ACC112 (cell line): ENCODE data around the gene COPA.
"Not testable (repeated sequence)": the region's sequence is repeated elsewhere in the genome, so short reads cannot be mapped to it uniquely, and the experiment has no call there.

Experiments used
- H2AFZ ChIP-seq: fragments of 200-600 bp; sonication (generic); one replicate; pipeline ENCODE4 v1.6.0; 2017; ENCODE audit warnings: antibody characterized with exemption, low read length; ENCODE audit not compliant: unreplicated experiment
- H3K27ac ChIP-seq: fragments of 200-600 bp; sonication (generic); 2 replicates; pipeline ENCODE4 v1.5.1; 2014; ENCODE audit warnings: low read depth, mild to moderate bottlenecking, antibody characterized with exemption, low read length, moderate library complexity
- H3K27me3 ChIP-seq: fragments of 200-600 bp; sonication (generic); 2 replicates; pipeline ENCODE4 v1.6.1; 2014; ENCODE audit warnings: mild to moderate bottlenecking, antibody characterized with exemption, low read length, moderate library complexity, mixed read lengths; ENCODE audit not compliant: insufficient read depth
- H3K36me3 ChIP-seq: fragments of 200-600 bp; sonication (generic); 2 replicates; pipeline ENCODE4 v1.6.1; 2016; ENCODE audit warnings: mild to moderate bottlenecking, antibody characterized with exemption, low read length, moderate library complexity, mixed read lengths; ENCODE audit not compliant: insufficient read depth
- H3K4me1 ChIP-seq: fragments of 200-600 bp; sonication (generic); one replicate; pipeline ENCODE4 v1.6.1; 2016; ENCODE audit warnings: low read length, mixed read lengths; ENCODE audit not compliant: insufficient read depth, unreplicated experiment, control insufficient read depth
- H3K4me3 ChIP-seq: fragments of 200-600 bp; sonication (generic); 2 replicates; pipeline ENCODE4 v1.5.1; 2014; ENCODE audit warnings: mild to moderate bottlenecking, low read depth, low read length
- H3K79me2 ChIP-seq: fragments of 200-600 bp; sonication (generic); one replicate; pipeline ENCODE4 v1.6.0; 2016; ENCODE audit warnings: low read length; ENCODE audit not compliant: control insufficient read depth, unreplicated experiment, insufficient read depth

The COPA gene

DNA sequence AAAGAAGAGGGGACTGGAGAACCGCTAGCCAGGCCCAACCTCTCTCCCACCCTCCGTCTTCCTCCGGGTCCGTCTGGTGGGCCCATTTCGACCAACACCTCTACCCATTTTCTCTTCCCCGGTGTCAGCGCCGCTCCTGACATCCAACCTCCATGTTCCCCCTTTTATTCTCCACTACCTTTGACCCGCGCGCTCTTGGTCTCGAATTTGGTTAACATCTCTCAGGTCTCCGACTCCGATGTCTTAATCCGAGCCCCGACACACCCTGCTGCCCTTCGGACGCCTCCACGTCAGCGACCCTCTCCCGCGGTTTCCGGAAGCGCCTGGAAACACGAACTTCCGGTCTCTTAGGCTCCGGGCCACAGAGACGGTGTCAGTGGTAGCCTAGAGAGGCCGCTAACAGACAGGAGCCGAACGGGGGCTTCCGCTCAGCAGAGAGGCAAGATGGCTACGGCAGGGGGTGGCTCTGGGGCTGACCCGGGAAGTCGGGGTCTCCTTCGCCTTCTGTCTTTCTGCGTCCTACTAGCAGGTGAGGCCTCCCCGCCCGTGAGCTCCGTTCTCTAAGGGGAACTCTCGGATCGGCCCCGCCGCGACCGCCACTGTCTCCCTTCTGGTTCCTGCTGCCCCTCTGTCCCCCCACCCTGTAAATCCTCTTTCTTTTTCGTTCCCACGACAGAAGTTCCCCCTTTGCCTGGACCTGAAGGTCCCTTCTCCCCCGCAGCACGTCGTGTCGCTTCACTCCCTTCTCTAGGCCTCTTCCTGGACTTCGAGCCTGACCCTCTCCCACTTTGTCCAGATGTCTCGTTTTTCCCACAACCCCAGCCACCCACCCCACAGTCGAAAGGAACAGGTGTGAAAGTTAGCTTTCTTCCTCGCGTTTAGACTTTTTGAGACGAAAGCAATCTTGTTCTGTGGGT, at the start of gene COPA, which contains the start of gene NCSTN:
TSS of gene COPA (minus strand) at position 298 of the 917 bp plus-strand sequence. CDS start at position 218, 80 bp downstream.
TSS of gene NCSTN (plus strand) at position 431 of the 917 bp plus-strand sequence. CDS start at position 445, 14 bp downstream.
- H3K36me3 ChIP-seq = peaks cover 25% of the 10 kb centered on the region
- peak within 1 kb of the TSS; percentile 93 for H3K4me3 ChIP-seq
- H2AFZ ChIP-seq = peak within 1 kb of the TSS; percentile 92
- peaks cover 84% of the 10 kb centered on the region for H3K79me2 ChIP-seq
- H3K27ac ChIP-seq = peak within 1 kb of the TSS; percentile 82
- H3K27me3 ChIP-seq = no peaks in the 10 kb centered on the region
- H3K4me1 ChIP-seq = peaks cover 38% of the 10 kb centered on the region

- not testable (repeated sequence) for H3K4me1 ChIP-seq, H3K36me3 ChIP-seq, H3K79me2 ChIP-seq, H3K27ac ChIP-seq, H2AFZ ChIP-seq, H3K4me3 ChIP-seq
- peaks cover 39% of the 10 kb centered on the region for H3K27me3 ChIP-seq
Observed at GRCh38 chr1:160388406-160388805, 45.4 kb upstream of the COPA start.

DNA sequence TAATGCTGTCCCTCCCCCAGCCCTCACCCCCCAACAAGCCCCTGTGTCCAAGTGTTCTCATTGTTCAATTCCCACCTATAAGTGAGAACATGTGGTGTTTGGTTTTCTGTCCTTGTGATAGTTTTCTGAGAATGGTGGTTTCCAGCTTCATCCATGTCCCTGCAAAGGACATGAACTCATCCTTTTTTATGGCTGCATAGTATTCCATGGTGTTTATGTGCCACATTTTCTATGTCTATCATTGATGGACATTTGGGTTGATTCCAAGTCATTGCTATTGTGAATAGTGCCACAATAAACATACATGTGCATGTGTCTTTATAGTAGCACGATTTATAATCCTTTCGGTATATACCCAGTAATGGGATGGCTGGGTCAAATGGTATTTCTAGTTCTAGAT, 41.8 kb upstream of the COPA start:
- not testable (repeated sequence) for H3K4me1 ChIP-seq, H2AFZ ChIP-seq, H3K27ac ChIP-seq, H3K79me2 ChIP-seq, H3K36me3 ChIP-seq, H3K4me3 ChIP-seq
- H3K27me3 ChIP-seq = peaks cover 11% of the 10 kb centered on the region; the same call in 1 of the 2 replicates

DNA sequence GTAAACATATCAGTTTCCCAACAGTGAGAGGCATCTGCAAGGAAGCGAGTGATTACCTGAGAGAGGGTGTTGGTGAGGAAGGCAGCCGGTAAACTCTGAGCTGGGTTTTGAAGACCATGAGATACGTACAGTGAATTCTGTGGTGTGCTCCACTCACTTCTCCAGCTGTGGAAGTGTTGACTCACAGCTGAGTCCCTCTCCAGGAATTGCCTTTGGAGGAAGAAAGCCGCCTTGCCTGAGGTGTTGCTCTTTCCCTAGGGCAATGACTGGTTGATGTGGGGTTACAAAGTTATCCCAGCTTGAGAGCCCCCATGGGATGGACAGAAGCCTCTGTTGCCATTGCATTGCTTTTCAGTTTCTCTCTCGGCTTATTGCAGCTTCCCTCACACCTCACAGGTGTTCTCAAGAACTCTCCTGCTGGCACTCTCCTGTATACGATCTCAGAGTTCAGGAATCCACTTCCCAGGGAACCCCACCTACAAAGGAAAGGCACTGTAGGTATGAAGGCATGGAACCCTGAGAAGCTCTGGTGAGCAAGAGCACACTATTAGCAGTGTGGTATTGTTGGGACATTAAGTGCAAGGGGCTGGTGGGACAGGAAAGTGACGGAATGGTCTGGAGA, 34.6 kb upstream of the COPA start:
- Histone ChIP-seq H3K4me1 (peaks cover 14% of the 10 kb centered on the region), H3K27me3 (peaks cover 8% of the 10 kb centered on the region; the same call in 1 of the 2 replicates), H3K27ac (no peak overlapping the region), H3K4me3 (no peak overlapping the region), H2AFZ (no peak overlapping the region), H3K79me2 (no peaks in the 10 kb centered on the region), H3K36me3 (no peaks in the 10 kb centered on the region)

DNA sequence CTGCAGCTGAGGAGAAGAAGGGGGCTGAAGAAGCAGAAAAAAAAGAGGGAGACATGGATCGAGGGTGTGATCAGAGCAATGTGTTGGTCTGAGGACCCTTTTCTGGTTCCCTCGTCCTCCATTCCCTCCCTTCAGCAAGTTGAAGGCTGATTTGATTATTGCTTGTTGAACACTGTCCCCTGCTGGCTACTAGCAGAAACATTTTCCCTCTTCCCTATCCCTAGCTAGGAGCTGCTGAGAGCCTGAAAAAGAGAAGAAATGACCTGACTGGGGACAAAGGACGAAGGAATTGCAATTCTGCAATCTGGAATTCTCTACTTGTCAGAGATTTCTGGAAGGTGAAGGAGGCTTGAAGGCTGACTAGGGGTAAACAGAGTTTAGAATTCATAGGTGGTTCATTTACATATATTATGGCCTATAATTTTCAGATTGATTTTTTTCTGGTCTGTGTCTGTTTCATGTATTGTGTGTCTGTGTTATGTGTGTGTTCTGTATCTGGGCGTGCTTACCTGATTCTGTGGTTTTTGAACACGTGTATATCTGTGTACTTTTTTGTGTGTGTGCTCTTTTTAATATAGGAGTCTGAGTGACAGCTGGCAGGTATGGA, 33.6 kb upstream of the COPA start:
- H3K4me3 ChIP-seq = no peak overlapping the region
- H3K79me2 ChIP-seq = no peaks in the 10 kb centered on the region
- no peak overlapping the region for H3K27ac ChIP-seq
- H3K4me1 ChIP-seq = peaks cover 14% of the 10 kb centered on the region
- no peak overlapping the region for H2AFZ ChIP-seq
- no peaks in the 10 kb centered on the region for H3K36me3 ChIP-seq
- H3K27me3 ChIP-seq = peaks cover 8% of the 10 kb centered on the region; the same call in 1 of the 2 replicates

DNA sequence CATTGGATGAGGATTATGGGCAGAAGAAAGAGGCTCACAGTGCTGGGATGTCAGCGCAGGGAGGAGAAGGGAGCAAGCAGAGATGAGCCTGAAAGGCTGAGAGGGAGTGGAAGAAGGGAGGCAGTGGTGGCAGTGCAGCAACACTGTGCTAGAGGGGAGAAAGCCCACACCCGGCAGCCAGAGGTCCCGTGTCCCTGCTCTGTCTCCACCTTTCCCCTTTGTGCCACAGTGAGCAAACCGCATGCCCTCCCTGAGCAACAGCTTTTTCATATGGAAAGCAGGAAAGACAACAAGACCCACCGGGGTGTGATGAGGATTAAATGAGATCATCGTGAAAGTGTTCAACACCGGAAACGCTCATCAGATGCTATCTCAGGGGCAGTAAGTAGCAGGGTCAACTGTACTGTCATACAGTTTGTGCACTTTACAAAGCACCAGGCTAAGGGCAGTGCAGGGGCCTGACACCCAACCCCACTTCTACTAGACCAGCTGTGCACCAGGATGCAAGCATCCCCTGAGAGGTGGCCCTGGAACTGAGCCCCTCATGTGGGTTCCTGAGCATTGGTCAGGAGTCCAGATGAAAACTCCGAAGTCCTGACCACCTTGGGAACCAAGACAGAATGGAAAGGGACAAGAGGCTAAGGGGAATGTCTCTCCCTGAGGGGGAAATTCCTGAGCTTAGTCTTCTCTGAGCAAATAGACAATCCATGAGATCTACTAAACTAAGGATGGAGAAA, 32.9 kb upstream of the COPA start:
- H3K4me3 ChIP-seq = no peak overlapping the region
- no peaks in the 10 kb centered on the region for H3K36me3 ChIP-seq
- peaks cover 14% of the 10 kb centered on the region for H3K4me1 ChIP-seq
- no peaks in the 10 kb centered on the region for H3K79me2 ChIP-seq
- no peak overlapping the region for H2AFZ ChIP-seq
- H3K27me3 ChIP-seq = peaks cover 8% of the 10 kb centered on the region; the same call in 1 of the 2 replicates
- H3K27ac ChIP-seq = no peak overlapping the region

DNA sequence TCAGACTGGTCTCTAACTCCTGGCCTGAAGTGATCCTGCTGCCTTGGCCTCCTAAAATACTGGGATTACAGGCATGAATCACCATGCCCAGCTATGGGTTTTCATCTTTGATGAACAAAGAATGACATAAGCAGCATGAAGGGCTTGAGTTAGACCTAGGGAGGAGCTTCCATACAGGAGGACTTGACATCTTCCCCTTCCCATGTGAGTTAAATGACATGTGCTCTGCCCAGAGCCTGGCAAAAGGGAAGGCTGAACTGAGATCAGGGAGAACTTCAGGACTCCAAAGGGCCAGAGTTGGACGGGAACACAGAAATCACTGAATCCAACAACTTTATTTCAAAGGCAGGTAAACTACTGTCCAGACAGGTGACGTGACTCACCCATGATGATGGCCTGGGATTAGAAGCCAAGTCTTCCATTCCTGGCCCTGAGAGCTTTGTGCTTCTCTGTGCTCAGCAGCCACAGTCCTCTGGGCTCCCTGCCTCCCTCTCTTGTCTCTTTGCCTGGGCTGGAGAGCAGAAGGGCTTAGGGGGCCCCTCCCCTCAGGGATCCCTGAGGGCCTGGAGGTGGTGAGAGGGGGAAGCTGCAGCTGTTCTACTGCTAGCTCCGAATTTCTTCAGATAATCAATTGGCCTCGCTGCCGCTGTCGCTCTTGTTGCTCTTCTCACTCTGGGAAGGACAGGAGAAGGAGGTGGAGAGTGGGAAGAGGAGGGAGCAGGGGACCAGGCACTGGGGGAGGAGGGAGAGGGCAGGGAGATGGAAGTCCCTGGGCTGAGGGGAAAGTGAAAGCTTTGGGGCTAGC, 31.5 kb upstream of the COPA start:
- no peaks in the 10 kb centered on the region for H3K79me2 ChIP-seq
- peaks cover 14% of the 10 kb centered on the region for H3K4me1 ChIP-seq
- peaks cover 4% of the 10 kb centered on the region; the same call in 1 of the 2 replicates for H3K27me3 ChIP-seq
- no peak overlapping the region for H3K4me3 ChIP-seq
- H3K36me3 ChIP-seq = no peaks in the 10 kb centered on the region
- H3K27ac ChIP-seq = no peak overlapping the region
- H2AFZ ChIP-seq = no peak overlapping the region

DNA sequence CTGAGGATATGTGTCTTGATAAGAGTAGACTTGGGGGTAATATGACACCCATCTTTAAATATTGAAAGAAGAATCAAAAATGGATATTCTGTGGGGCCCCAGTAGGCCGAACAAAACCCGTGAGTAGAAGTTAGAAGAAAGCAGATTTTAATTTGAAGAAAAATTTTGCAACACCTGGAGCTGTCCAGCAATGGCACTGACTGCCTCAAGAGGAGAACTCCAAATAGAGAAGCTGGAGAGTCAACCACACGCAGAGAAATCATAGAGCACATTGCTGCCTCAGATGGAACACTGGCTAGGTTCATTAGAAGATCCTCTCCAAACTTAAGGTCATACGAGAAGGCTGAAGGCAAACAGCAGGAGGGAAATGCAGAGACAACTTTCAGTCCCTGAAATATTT, 30.6 kb upstream of the COPA start:
- no peak overlapping the region for H3K27ac ChIP-seq
- no peak overlapping the region for H3K4me3 ChIP-seq
- peaks cover 14% of the 10 kb centered on the region for H3K4me1 ChIP-seq
- H3K79me2 ChIP-seq = no peaks in the 10 kb centered on the region
- no peaks in the 10 kb centered on the region for H3K36me3 ChIP-seq
- peaks cover 5% of the 10 kb centered on the region; the same call in 1 of the 2 replicates for H3K27me3 ChIP-seq
- H2AFZ ChIP-seq = no peak overlapping the region

GRCh38 chr1:160371756-160372155, 28.7 kb upstream of the COPA start:
- Histone ChIP-seq H3K36me3 (no peaks in the 10 kb centered on the region), H3K79me2 (no peaks in the 10 kb centered on the region), H3K27me3 (peaks cover 11% of the 10 kb centered on the region; the same call in 1 of the 2 replicates), H3K4me3 (no peak overlapping the region), H2AFZ (no peak overlapping the region), H3K27ac (no peak overlapping the region), H3K4me1 (peaks cover 8% of the 10 kb centered on the region)
